ENCODE measurements around the gene TTC7B. TPM values are rescaled to one million over a fixed set of nuclear protein-coding genes. Genes with fewer than 3 reads are reported as not detected.

TTC7B gene
- total and polyA plus RNA-seq, 9 of the 15 experiments (the other 6 are each of a cell fraction or from before 2014, with no cell fraction given) = 2.2 to 77.2 (median 36.7) TPM

DNA sequence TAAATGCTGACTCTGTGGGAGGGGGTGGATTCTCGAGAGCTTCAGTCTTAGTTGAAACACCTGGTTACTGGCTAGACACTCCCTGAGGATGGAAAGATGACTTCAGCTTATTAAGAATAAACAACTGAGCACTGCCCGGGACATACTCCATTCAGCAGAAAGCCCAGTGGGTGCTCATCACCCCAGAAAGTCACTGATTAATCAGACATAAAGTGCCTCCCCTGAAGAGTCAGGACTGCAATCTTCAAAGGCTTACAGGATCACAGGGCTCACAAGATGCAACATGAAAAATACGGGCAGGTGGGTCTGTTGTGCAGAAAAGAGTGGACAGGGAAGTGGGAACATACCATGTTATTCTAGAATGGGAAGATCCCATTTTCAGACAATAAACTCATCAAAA lies 212.4 kb downstream of the TTC7B start:
- Histone ChIP-seq H3K27me3 (ENCODE audit: control insufficient read depth in 2 of 2, insufficient read depth in 2 of 2, low read length in 2 of 2) (no peaks in the 10 kb centered on the region), H3K4me3 (no peak overlapping the region), H3K27ac (ENCODE audit: extremely low read depth, low read depth, low read length) (no peak overlapping the region), H3K36me3 (ENCODE audit: control insufficient read depth, insufficient read depth, low read length) (no peaks in the 10 kb centered on the region; the same call in 2 of the 3 replicates), H3K4me1 (replicated peaks in 1 of 2; ENCODE audit: control insufficient read depth in 2 of 2, insufficient read depth in 2 of 2, low read length in 2 of 2) (peaks cover 0 to 6% of the 10 kb centered on the region in 2 experiments; a peak in 2 of 5 replicates), H2AFZ (ENCODE audit: low read depth, low read length) (no peak overlapping the region), H3K9ac (ENCODE audit: insufficient read depth in 1 of 2, low read depth in 2 of 2, low read length in 2 of 2) (no peak overlapping the region), H3K4me2 (ENCODE audit: insufficient read depth, low read length) (no peak overlapping the region), H3K9me1 (ENCODE audit: control insufficient read depth, insufficient read depth, low read length) (no peaks in the 10 kb centered on the region), H3K79me2 (ENCODE audit: control insufficient read depth, insufficient read depth, low read length) (no peaks in the 10 kb centered on the region), H4K20me1 (replicated peaks; ENCODE audit: control insufficient read depth, insufficient read depth, low read length) (no peaks in the 10 kb centered on the region), H3K9me3 (replicated peaks; ENCODE audit: control insufficient read depth, insufficient read depth, low read depth, low read length) (no peaks in the 10 kb centered on the region)
- ATAC-seq (no peak), FAIRE-seq (no peak), DNase-seq (ENCODE audit: extremely low read depth in 1 of 4, low spot score in 3 of 4) (no peak)
- 66% methylated on average over 3 of the region's 3 CpGs for WGBS (ENCODE audit: insufficient coverage, low coverage, missing lambda C conversion rate)
- no TSS peak for BruUV-seq (replicated peaks)
- intact Hi-C loops (cut with micrococcal nuclease) (no loop called here), in situ Hi-C loops (cut with MboI) (no loop called here)
- POLR2A ChIA-PET = no interaction called here
- CTCF ChIA-PET (ENCODE audit: low intra/inter-chr PET ratio) = no interaction called here
- TF ChIP-seq EGR1 (conservative IDR thresholded peaks at IDR 0.05) = no peak
- TF ChIP-seq, protein P1, sequence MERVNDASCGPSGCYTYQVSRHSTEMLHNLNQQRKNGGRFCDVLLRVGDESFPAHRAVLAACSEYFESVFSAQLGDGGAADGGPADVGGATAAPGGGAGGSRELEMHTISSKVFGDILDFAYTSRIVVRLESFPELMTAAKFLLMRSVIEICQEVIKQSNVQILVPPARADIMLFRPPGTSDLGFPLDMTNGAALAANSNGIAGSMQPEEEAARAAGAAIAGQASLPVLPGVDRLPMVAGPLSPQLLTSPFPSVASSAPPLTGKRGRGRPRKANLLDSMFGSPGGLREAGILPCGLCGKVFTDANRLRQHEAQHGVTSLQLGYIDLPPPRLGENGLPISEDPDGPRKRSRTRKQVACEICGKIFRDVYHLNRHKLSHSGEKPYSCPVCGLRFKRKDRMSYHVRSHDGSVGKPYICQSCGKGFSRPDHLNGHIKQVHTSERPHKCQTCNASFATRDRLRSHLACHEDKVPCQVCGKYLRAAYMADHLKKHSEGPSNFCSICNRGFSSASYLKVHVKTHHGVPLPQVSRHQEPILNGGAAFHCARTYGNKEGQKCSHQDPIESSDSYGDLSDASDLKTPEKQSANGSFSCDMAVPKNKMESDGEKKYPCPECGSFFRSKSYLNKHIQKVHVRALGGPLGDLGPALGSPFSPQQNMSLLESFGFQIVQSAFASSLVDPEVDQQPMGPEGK (CRISPR knock-in tag; IDR thresholded peaks at IDR 0.05; ENCODE audit: borderline replicate concordance) = no peak
- TF ChIP-seq, protein P2, sequence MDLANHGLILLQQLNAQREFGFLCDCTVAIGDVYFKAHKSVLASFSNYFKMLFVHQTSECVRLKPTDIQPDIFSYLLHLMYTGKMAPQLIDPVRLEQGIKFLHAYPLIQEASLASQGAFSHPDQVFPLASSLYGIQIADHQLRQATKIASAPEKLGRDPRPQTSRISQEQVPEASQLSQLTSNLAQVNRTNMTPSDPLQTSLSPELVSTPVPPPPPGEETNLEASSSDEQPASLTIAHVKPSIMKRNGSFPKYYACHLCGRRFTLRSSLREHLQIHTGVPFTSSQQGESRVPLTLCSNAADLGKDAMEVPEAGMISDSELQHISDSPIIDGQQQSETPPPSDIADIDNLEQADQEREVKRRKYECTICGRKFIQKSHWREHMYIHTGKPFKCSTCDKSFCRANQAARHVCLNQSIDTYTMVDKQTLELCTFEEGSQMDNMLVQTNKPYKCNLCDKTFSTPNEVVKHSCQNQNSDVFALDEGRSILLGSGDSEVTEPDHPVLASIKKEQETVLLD (IDR thresholded peaks at IDR 0.05) = no peak
- no peak for TF ChIP-seq CREB1 (IDR thresholded peaks at IDR 0.05)
- no peak for TF ChIP-seq CREB1 (CRISPR knock-in tag; IDR thresholded peaks at IDR 0.05)
- TF ChIP-seq ILK (tag; IDR thresholded peaks at IDR 0.05; ENCODE audit: borderline replicate concordance, low read depth) = no peak
- no peak for TF ChIP-seq RBM17 (IDR thresholded peaks at IDR 0.05; ENCODE audit: borderline replicate concordance, low read depth, low read length)
- no peak for TF ChIP-seq GATA2 (CRISPR knock-in tag; IDR thresholded peaks at IDR 0.05)
- TF ChIP-seq ZNF124 (CRISPR knock-in tag; IDR thresholded peaks at IDR 0.05) = no peak
- TF ChIP-seq TEAD4 (IDR thresholded peaks at IDR 0.05; ENCODE audit: low read length) = no peak
- TF ChIP-seq TEAD4 (CRISPR knock-in tag; IDR thresholded peaks at IDR 0.05; ENCODE audit: borderline replicate concordance) = no peak
- TF ChIP-seq, protein P3, sequence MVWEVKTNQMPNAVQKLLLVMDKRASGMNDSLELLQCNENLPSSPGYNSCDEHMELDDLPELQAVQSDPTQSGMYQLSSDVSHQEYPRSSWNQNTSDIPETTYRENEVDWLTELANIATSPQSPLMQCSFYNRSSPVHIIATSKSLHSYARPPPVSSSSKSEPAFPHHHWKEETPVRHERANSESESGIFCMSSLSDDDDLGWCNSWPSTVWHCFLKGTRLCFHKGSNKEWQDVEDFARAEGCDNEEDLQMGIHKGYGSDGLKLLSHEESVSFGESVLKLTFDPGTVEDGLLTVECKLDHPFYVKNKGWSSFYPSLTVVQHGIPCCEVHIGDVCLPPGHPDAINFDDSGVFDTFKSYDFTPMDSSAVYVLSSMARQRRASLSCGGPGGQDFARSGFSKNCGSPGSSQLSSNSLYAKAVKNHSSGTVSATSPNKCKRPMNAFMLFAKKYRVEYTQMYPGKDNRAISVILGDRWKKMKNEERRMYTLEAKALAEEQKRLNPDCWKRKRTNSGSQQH (CRISPR knock-in tag; IDR thresholded peaks at IDR 0.05) = no peak
- TF ChIP-seq, protein P4, sequence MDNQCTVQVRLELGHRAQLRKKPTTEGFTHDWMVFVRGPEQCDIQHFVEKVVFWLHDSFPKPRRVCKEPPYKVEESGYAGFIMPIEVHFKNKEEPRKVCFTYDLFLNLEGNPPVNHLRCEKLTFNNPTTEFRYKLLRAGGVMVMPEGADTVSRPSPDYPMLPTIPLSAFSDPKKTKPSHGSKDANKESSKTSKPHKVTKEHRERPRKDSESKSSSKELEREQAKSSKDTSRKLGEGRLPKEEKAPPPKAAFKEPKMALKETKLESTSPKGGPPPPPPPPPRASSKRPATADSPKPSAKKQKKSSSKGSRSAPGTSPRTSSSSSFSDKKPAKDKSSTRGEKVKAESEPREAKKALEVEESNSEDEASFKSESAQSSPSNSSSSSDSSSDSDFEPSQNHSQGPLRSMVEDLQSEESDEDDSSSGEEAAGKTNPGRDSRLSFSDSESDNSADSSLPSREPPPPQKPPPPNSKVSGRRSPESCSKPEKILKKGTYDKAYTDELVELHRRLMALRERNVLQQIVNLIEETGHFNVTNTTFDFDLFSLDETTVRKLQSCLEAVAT (IDR thresholded peaks at IDR 0.05) = no peak
- TF ChIP-seq, protein P5, sequence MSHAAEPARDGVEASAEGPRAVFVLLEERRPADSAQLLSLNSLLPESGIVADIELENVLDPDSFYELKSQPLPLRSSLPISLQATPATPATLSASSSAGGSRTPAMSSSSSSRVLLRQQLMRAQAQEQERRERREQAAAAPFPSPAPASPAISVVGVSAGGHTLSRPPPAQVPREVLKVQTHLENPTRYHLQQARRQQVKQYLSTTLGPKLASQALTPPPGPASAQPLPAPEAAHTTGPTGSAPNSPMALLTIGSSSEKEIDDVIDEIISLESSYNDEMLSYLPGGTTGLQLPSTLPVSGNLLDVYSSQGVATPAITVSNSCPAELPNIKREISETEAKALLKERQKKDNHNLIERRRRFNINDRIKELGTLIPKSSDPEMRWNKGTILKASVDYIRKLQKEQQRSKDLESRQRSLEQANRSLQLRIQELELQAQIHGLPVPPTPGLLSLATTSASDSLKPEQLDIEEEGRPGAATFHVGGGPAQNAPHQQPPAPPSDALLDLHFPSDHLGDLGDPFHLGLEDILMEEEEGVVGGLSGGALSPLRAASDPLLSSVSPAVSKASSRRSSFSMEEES (CRISPR knock-in tag; IDR thresholded peaks at IDR 0.05) = no peak

Data from K562 (cell line).